Fibroblast of pulmonary artery (primary cell): ENCODE measurements around the gene GCG.

Experiments
- DNase-seq: peaks from one replicate; pipeline ENCODE4 v3.0.0-alpha.2; 2010; ENCODE audit warnings: low read depth
- H3K4me3 ChIP-seq: replicated peaks from 2 replicates; pipeline ENCODE4 v1.5.1; 2011; ENCODE audit warnings: low read depth, mild to moderate bottlenecking, control low read depth, low read length, moderate library complexity
- CTCF ChIP-seq: IDR thresholded peaks from 2 replicates; pipeline ENCODE4 v1.5.1; 2011; ENCODE audit warnings: mild to moderate bottlenecking, control low read depth, low read length, inconsistent platforms; ENCODE audit errors: missing control alignments

The GCG gene

GRCh38 chr2:162185541-162186232, 33.6 kb upstream of the GCG start:
- no peak for DNase-seq
- no peak for TF ChIP-seq CTCF
- no peak overlapping the region for H3K4me3 ChIP-seq

- H3K4me3 ChIP-seq: no peak overlapping the region
- no peak for DNase-seq
- TF ChIP-seq CTCF: no peak
Observed at GRCh38 chr2:162184821-162185450, 32.9 kb upstream of the GCG start.

GRCh38 chr2:162184359-162184758, 32.3 kb upstream of the GCG start:
- H3K4me3 ChIP-seq: no peak overlapping the region
- no peak for TF ChIP-seq CTCF
- no peak for DNase-seq

GRCh38 chr2:162182395-162182794, 30.3 kb upstream of the GCG start:
- no peak overlapping the region for H3K4me3 ChIP-seq
- DNase-seq: no peak
- no peak for TF ChIP-seq CTCF

GRCh38 chr2:162177301-162177700, 25.3 kb upstream of the GCG start:
- DNase-seq: no peak
- H3K4me3 ChIP-seq: no peak overlapping the region
- no peak for TF ChIP-seq CTCF

- no peak overlapping the region for H3K4me3 ChIP-seq
- peak; percentile 10 for DNase-seq
- no peak for TF ChIP-seq CTCF
Observed at GRCh38 chr2:162175714-162176113, 23.7 kb upstream of the GCG start.

GRCh38 chr2:162174746-162175145, 22.7 kb upstream of the GCG start:
- no peak for TF ChIP-seq CTCF
- peak; percentile 8 for DNase-seq
- H3K4me3 ChIP-seq: no peak overlapping the region
